Measurements from ENCODE around the gene SPG7.

- TF ChIP-seq ZFP36 (IDR thresholded peaks at IDR 0.05; ENCODE audit: borderline replicate concordance, partially characterized antibody) (no peak), CTCF (IDR thresholded peaks at IDR 0.05) (no peak), JUNB (IDR thresholded peaks at IDR 0.05) (no peak), MAX (IDR thresholded peaks at IDR 0.05) (no peak), JUN (IDR thresholded peaks at IDR 0.05) (no peak), CEBPB (IDR thresholded peaks at IDR 0.05) (no peak), RAD21 (conservative IDR thresholded peaks at IDR 0.05 in 1 of 2, IDR thresholded peaks at IDR 0.05 in 1 of 2) (no peak), PHF8 (IDR thresholded peaks at IDR 0.05; ENCODE audit: borderline replicate concordance, low read depth) (no peak), EP300 (IDR thresholded peaks at IDR 0.05) (no peak), MAFK (IDR thresholded peaks at IDR 0.05; ENCODE audit: partially characterized antibody) (no peak)
Measured at GRCh38 chr16:89499767-89500166, 8.4 kb upstream of the SPG7 start.
